ENCODE measurements around the gene HIKESHI. TPM values are rescaled to one million over a fixed set of nuclear protein-coding genes. Genes with fewer than 3 reads are reported as not detected.

HIKESHI gene
- total and polyA plus RNA-seq, 2 donors (not counting 1 experiment from before 2014, with no cell fraction given): 24.4 to 28.0 TPM

GRCh38 chr11:86341382-86341781 lies 39.3 kb downstream of the HIKESHI start:
- intact Hi-C loops (cut with micrococcal nuclease): no loop called here
- WGBS (ENCODE audit: insufficient coverage): 100% methylated on average over 3 of the region's 3 CpGs
- Histone ChIP-seq H3K4me3 (ENCODE audit: control extremely low read depth in 1 of 5, extremely low read depth in 1 of 5, insufficient read depth in 1 of 5, low read depth in 2 of 5, low read length in 4 of 5) (no peak overlapping the region), H2AFZ (ENCODE audit: insufficient read depth, low read depth, low read length, poor library complexity, severe bottlenecking) (no peak overlapping the region), H3K9me3 (ENCODE audit: control extremely low read depth in 1 of 3, control insufficient read depth in 2 of 3, insufficient read depth in 1 of 3, low read length in 2 of 3) (peaks cover 0 to 5% (median 0%) of the 10 kb centered on the region in 3 donors), H3K79me2 (ENCODE audit: control insufficient read depth, insufficient read depth, low read length) (peaks cover 6% of the 10 kb centered on the region), H3K27me3 (replicated peaks in 1 of 4; ENCODE audit: control extremely low read depth in 1 of 4, control insufficient read depth in 3 of 4, insufficient read depth in 4 of 4, low read length in 3 of 4) (no peaks in the 10 kb centered on the region), H3K4me1 (ENCODE audit: control insufficient read depth in 2 of 2, insufficient read depth in 2 of 2, low read length in 2 of 2) (no peaks in the 10 kb centered on the region), H3K9ac (ENCODE audit: low read length) (no peak overlapping the region), H3K4me2 (replicated peaks; ENCODE audit: low read depth, low read length, poor library complexity, severe bottlenecking) (no peak overlapping the region), H3K36me3 (replicated peaks in 1 of 2; ENCODE audit: control extremely low read depth in 1 of 2, control insufficient read depth in 1 of 2, extremely low read depth in 1 of 2, insufficient read depth in 2 of 2, low read length in 1 of 2) (peaks cover 8 to 20% of the 10 kb centered on the region in 2 experiments), H3K27ac (ENCODE audit: low read length in 2 of 2) (no peak overlapping the region), H4K20me1 (ENCODE audit: control insufficient read depth, insufficient read depth, low read length, poor library complexity, severe bottlenecking) (peaks cover 13% of the 10 kb centered on the region)
- ATAC-seq (ENCODE audit: low read depth) (no peak), DNase-seq (no peak)
- no peaks in the 10 kb centered on the region for H3K9me3 Mint-ChIP-seq (ENCODE audit: insufficient read depth)
- H3K4me1 Mint-ChIP-seq: no peaks in the 10 kb centered on the region
- no peak for TF ChIP-seq EZH2 (IDR thresholded peaks at IDR 0.05; ENCODE audit: borderline replicate concordance, insufficient read depth, low read depth, low read length, poor library complexity, severe bottlenecking)
- no peak for TF ChIP-seq CTCF (IDR thresholded peaks at IDR 0.05)
- CTCF ChIA-PET: no interaction called here
- H3K27me3 Mint-ChIP-seq: no peaks in the 10 kb centered on the region
- H3K27ac Mint-ChIP-seq: no peak overlapping the region
- POLR2A ChIA-PET: no interaction called here
- no peak overlapping the region for H3K4me3 Mint-ChIP-seq

- H3K27ac ChIP-seq (ENCODE audit: low read length in 2 of 2): no peak overlapping the region
- no peaks in the 10 kb centered on the region for H3K4me1 Mint-ChIP-seq
- no peak overlapping the region for H3K9ac ChIP-seq (ENCODE audit: low read length)
- no peak overlapping the region for H3K4me3 ChIP-seq (ENCODE audit: control extremely low read depth in 1 of 5, extremely low read depth in 1 of 5, insufficient read depth in 1 of 5, low read depth in 2 of 5, low read length in 4 of 5)
- peaks cover 13% of the 10 kb centered on the region for H4K20me1 ChIP-seq (ENCODE audit: control insufficient read depth, insufficient read depth, low read length, poor library complexity, severe bottlenecking)
- H3K9me3 ChIP-seq (ENCODE audit: control extremely low read depth in 1 of 3, control insufficient read depth in 2 of 3, insufficient read depth in 1 of 3, low read length in 2 of 3): no peaks in the 10 kb centered on the region
- H3K9me3 Mint-ChIP-seq (ENCODE audit: insufficient read depth): no peaks in the 10 kb centered on the region
- H3K4me2 ChIP-seq (replicated peaks; ENCODE audit: low read depth, low read length, poor library complexity, severe bottlenecking): no peak overlapping the region
- H3K27ac Mint-ChIP-seq: no peak overlapping the region
- H3K4me3 Mint-ChIP-seq: no peak overlapping the region
- intact Hi-C loops (cut with micrococcal nuclease): no loop called here
- H3K79me2 ChIP-seq (ENCODE audit: control insufficient read depth, insufficient read depth, low read length): peaks cover 6% of the 10 kb centered on the region
- 97% methylated on average over 2 of the region's 3 CpGs for WGBS (ENCODE audit: insufficient coverage)
- H2AFZ ChIP-seq (ENCODE audit: insufficient read depth, low read depth, low read length, poor library complexity, severe bottlenecking): no peak overlapping the region
- no peaks in the 10 kb centered on the region for H3K27me3 Mint-ChIP-seq
- ChIA-PET CTCF (no interaction called here), POLR2A (no interaction called here)
- no peak for ATAC-seq (ENCODE audit: low read depth)
- no peak for DNase-seq
- no peaks in the 10 kb centered on the region for H3K27me3 ChIP-seq (replicated peaks in 1 of 4; ENCODE audit: control extremely low read depth in 1 of 4, control insufficient read depth in 3 of 4, insufficient read depth in 4 of 4, low read length in 3 of 4)
- peaks cover 2 to 9% of the 10 kb centered on the region in 2 experiments for H3K36me3 ChIP-seq (replicated peaks in 1 of 2; ENCODE audit: control extremely low read depth in 1 of 2, control insufficient read depth in 1 of 2, extremely low read depth in 1 of 2, insufficient read depth in 2 of 2, low read length in 1 of 2)
- no peak for TF ChIP-seq CTCF (IDR thresholded peaks at IDR 0.05)
- no peak for TF ChIP-seq EZH2 (IDR thresholded peaks at IDR 0.05; ENCODE audit: borderline replicate concordance, insufficient read depth, low read depth, low read length, poor library complexity, severe bottlenecking)
- no peaks in the 10 kb centered on the region for H3K4me1 ChIP-seq (ENCODE audit: control insufficient read depth in 2 of 2, insufficient read depth in 2 of 2, low read length in 2 of 2)
Measured at GRCh38 chr11:86346513-86346912, 44.5 kb downstream of the HIKESHI start.

Data from B cell (primary cell).